Measurements from ENCODE around the gene DMAC2L.

Gene DMAC2L

DNA sequence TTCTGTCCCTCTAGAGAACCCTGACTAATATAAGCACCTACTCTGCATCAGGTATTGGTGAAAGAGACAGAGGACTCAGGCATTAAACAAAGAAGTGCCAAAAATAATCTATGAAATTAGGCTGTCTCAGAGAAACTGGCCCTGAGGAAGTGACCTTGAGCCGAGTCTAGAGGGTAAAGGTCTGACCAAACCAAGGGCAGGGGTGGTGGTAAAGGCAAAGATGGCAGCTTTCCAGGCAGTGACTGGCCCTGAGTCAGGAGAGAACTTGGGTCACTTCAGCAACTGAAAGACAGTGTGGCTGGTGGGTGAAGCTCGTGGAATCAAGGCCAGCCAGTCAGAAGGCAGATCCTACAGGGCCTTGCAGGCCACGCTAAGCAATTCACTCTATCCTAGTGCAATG lies 54.0 kb downstream of the DMAC2L start:
- Mint-ChIP-seq H3K36me3 (ENCODE audit: low read depth) (no peaks in the 10 kb centered on the region), H3K9me3 (no peaks in the 10 kb centered on the region), H3K27ac (peak overlapping the region; percentile 3), H3K27me3 (peaks cover 5% of the 10 kb centered on the region), H3K4me3 (no peak overlapping the region), H3K4me1 (ENCODE audit: low read depth) (peaks cover 32% of the 10 kb centered on the region)
- intact Hi-C loops (cut with micrococcal nuclease), result no loop called here

- Mint-ChIP-seq H3K36me3 (ENCODE audit: low read depth) (no peaks in the 10 kb centered on the region), H3K4me3 (no peak overlapping the region), H3K4me1 (ENCODE audit: low read depth) (peaks cover 32% of the 10 kb centered on the region), H3K27me3 (peaks cover 5% of the 10 kb centered on the region), H3K27ac (peak overlapping the region; percentile 3), H3K9me3 (no peaks in the 10 kb centered on the region)
- intact Hi-C loops (cut with micrococcal nuclease), result no loop called here
Measured at GRCh38 chr14:50366589-50366988, 54.5 kb downstream of the DMAC2L start.

DNA sequence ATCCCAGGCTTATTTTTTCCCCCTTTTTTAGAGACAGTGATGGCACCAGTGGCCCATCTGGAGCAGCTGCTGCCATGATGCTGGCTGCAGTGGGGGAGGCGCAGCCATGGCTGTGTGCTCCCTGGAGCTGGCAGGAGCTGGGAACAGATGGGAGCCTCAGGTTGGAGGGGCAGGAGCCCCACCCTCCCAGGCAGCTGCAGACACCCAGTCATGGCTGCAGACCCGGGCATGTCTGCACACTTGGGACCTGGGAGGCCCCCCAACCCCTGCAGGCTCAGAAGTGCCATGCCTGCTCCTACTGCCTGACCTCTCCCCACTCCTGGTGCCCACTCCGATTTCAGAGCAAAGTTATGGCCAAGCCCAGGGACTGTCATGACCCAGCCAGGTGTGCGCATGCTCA lies 59.4 kb downstream of the DMAC2L start:
- Mint-ChIP-seq H3K27me3 (peaks cover 2% of the 10 kb centered on the region), H3K27ac (no peak overlapping the region), H3K4me3 (no peak overlapping the region), H3K36me3 (ENCODE audit: low read depth) (no peaks in the 10 kb centered on the region), H3K9me3 (no peaks in the 10 kb centered on the region), H3K4me1 (ENCODE audit: low read depth) (peaks cover 7% of the 10 kb centered on the region)
- intact Hi-C loops (cut with micrococcal nuclease), result no loop called here

DNA sequence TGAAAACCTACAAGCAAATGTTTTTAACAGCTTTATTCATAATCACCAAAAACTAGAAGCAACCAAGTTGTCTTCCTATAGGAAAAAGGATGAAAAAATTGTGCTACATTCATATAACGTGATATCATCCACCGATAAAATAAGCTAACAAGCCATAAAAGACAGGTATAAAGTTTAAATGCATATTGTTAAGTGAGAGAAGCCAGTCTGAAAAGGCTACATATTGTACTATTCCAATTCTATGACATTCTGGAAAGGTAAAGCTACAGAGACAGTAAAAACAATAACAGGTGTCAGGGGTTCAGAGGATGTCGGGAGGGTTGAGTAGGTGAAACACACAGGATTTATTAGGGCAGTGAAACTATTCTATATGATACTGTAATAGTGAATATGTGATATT lies 61.8 kb downstream of the DMAC2L start:
- no peaks in the 10 kb centered on the region for H3K27me3 Mint-ChIP-seq
- intact Hi-C loops (cut with micrococcal nuclease), result no loop called here
- H3K27ac Mint-ChIP-seq, result no peak overlapping the region
- no peak overlapping the region for H3K4me3 Mint-ChIP-seq
- no peaks in the 10 kb centered on the region for H3K9me3 Mint-ChIP-seq
- peaks cover 8% of the 10 kb centered on the region for H3K4me1 Mint-ChIP-seq (ENCODE audit: low read depth)
- no peaks in the 10 kb centered on the region for H3K36me3 Mint-ChIP-seq (ENCODE audit: low read depth)

DNA sequence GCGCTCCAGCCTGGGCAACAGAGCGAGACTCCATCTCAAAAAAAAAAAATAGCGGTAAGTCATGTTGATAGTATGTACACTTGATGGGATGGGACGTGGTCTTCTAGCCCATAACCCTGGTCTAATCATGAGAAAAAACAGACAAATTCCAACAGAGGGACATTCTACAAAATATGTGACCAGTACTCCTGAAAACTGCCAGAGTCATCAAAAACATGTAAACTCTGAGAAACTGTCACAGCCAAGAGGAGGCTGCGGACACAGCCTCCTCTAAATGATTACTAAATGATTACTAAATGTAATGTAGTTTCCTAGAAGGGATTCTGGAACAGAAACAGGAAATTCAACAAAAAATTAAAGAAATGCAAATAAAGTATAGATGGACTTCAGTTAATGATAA lies 63.6 kb downstream of the DMAC2L start:
- Mint-ChIP-seq H3K27me3 (no peaks in the 10 kb centered on the region), H3K36me3 (ENCODE audit: low read depth) (no peaks in the 10 kb centered on the region), H3K27ac (no peak overlapping the region), H3K4me3 (no peak overlapping the region), H3K4me1 (ENCODE audit: low read depth) (peaks cover 8% of the 10 kb centered on the region), H3K9me3 (no peaks in the 10 kb centered on the region)
- intact Hi-C loops (cut with micrococcal nuclease), result no loop called here

Measured in dendritic cell treated with granulocyte-macrophage colony-stimulating factor and Interleukin-4, amounts not matched to agents 40 ng/mL and 50 ng/mL, for 4 days (primary cell).